Ectodermal cell (in vitro differentiated cells): ENCODE data around the gene MAFG.

Experiments used
- H3K27ac ChIP-seq: 2 replicates; pipeline ENCODE4 v1.7.0; 2013; ENCODE audit warnings: mild to moderate bottlenecking, low read depth, low read length; ENCODE audit not compliant: insufficient read depth, poor library complexity, severe bottlenecking
- H3K27me3 ChIP-seq: 2 replicates; pipeline ENCODE4 v1.7.0; 2013; ENCODE audit warnings: mild to moderate bottlenecking, low read length; ENCODE audit not compliant: insufficient read depth, control insufficient read depth, poor library complexity, severe bottlenecking
- H3K36me3 ChIP-seq: one replicate; pipeline ENCODE4 v1.7.0; 2013; ENCODE audit warnings: low read length; ENCODE audit not compliant: control insufficient read depth, insufficient read depth
- H3K4me1 ChIP-seq: one replicate; pipeline ENCODE4 v1.7.0; 2013; ENCODE audit warnings: low read length; ENCODE audit not compliant: control insufficient read depth, insufficient read depth
- H3K4me3 ChIP-seq: 2 replicates; pipeline ENCODE4 v1.7.0; 2013; ENCODE audit warnings: low read depth, low read length, control low read depth; ENCODE audit not compliant: insufficient read depth
- H3K9me3 ChIP-seq: 2 replicates; pipeline ENCODE4 v1.7.0; 2013; ENCODE audit warnings: mild to moderate bottlenecking, low read length, moderate library complexity; ENCODE audit not compliant: control insufficient read depth
- WGBS, 2 experiments: methylation state at CpG; one replicate each; pipeline ENCODE4 v1.1.7; 2013; ENCODE audit warnings: missing lambda C conversion rate in 2 of 2; 5-methylcytosine and 5-hydroxymethylcytosine counted together

The MAFG gene

DNA sequence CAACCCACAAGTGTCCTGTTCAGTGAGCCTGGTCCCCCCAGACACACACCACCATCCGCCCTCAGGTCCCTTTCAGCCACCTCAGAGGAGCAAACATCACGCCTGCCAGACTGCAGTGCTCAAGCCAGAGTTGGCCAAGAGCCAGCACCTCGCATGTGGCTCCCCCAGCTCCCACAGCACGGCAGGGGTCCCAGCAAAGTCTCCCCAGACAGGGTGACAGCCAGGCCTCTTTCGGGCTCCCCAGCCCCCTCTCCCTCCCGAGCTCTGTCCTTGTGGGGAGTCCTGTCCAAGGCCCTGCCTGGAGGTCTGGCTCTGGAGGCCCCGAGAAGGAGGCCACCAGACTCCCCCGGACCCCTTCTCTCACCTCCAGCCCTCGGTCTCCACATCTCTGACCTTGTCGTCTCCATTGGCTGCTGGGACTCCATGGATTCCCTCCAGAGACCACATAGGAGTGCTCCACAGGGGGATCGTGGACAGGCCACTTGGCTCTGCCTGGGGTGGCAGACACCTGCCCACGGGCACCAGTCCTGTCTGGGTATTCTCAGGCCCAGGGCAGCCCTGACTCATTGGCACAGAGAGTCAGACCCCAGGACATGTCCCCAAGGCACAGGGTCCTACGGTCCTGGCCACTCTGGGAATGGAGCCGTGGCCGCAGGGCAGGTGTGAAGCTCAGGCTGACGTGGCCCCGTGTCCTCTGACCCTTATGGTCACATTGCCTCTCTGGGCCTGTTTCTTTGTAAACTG is 21.3 kb upstream of the MAFG start:
- no peak overlapping the region for H3K4me3 ChIP-seq
- H3K36me3 ChIP-seq = no peaks in the 10 kb centered on the region
- H3K4me1 ChIP-seq = peaks cover 7% of the 10 kb centered on the region
- no peaks in the 10 kb centered on the region for H3K27me3 ChIP-seq
- WGBS, 2 experiments = 89 to 90% methylated on average over 17 of the region's 17 CpGs
- H3K9me3 ChIP-seq = no peaks in the 10 kb centered on the region
- no peak overlapping the region for H3K27ac ChIP-seq

DNA sequence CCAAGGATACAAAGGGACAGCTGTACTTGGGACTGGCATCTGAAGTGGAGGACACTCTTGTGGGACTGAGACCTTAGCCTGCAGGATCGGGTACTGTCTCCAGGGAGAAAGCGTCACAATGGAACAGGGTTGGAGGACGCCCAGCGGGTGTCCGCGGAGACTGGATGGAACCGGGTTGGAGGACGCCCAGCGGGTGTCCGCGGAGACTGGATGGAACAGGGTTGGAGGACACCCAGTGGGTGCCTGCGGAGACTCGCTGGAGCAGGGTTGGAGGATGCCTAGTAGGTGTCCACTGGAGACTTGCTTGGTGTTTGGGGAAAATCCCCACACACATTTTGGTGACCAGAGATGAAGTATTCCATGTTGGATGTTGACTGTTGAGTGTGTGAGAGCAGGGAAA is 19.7 kb upstream of the MAFG start, which contains the start of gene MYADML2:
TSS of gene MYADML2 (minus strand) at position 45 of the 400 bp plus-strand sequence. CDS start 5,492 bp downstream, outside the sequence.
- no peak within 1 kb of the TSS for H3K27ac ChIP-seq
- no peaks in the 10 kb centered on the region for H3K36me3 ChIP-seq
- H3K4me1 ChIP-seq = peaks cover 8% of the 10 kb centered on the region
- no peaks in the 10 kb centered on the region for H3K27me3 ChIP-seq
- no peaks in the 10 kb centered on the region for H3K9me3 ChIP-seq
- 86 to 91% methylated on average over 13 of the region's 13 CpGs for WGBS, 2 experiments
- H3K4me3 ChIP-seq = no peak within 1 kb of the TSS

DNA sequence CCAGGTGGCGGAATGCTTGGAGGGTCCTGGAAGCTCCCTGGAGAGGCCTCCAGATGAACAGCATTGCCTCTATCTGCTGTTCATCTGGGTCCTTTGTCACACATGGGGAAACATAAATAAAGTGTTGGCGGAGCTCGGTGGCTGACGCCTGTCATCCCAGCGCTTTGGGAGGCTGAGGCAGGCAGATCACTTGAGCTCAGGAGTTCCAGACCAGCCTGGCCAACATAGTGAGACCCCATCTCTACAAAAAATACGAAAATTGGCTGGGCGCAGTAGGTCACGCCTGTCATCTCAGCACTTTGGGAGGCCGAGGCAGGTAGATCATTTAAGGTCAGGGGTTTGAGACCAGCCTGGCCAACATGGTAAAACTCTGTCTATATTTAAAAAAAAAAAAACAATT is 17.3 kb upstream of the MAFG start:
- Histone ChIP-seq H3K27ac (no peak overlapping the region), H3K4me3 (no peak overlapping the region), H3K27me3 (no peaks in the 10 kb centered on the region), H3K9me3 (no peaks in the 10 kb centered on the region), H3K4me1 (peaks cover 16% of the 10 kb centered on the region), H3K36me3 (no peaks in the 10 kb centered on the region)
- WGBS, 2 experiments = 95 to 96% methylated on average over 9 of the region's 9 CpGs

DNA sequence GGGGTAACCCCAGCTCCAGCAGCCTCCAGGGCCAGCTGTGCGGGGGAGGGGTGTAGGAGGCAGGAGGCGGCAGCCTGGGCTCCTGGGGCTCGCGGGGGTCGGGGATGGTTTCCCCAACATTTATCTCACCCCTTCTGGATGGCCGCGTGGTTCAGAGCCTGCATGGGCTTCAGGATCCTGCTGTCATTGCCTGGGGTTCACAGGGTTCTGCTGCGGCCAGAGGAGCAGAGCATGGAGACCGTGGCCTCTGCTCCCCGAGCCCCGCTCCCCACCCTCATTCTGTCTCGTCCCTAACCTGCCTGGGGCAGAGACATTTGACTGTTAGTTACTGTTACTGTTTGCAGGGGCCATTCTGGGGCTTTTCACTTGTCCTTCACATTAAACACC is 14.6 kb upstream of the MAFG start:
- WGBS, 2 experiments = 52 to 57% methylated on average over 11 of the region's 12 CpGs
- no peak overlapping the region for H3K27ac ChIP-seq
- H3K4me1 ChIP-seq = peaks cover 16% of the 10 kb centered on the region

DNA sequence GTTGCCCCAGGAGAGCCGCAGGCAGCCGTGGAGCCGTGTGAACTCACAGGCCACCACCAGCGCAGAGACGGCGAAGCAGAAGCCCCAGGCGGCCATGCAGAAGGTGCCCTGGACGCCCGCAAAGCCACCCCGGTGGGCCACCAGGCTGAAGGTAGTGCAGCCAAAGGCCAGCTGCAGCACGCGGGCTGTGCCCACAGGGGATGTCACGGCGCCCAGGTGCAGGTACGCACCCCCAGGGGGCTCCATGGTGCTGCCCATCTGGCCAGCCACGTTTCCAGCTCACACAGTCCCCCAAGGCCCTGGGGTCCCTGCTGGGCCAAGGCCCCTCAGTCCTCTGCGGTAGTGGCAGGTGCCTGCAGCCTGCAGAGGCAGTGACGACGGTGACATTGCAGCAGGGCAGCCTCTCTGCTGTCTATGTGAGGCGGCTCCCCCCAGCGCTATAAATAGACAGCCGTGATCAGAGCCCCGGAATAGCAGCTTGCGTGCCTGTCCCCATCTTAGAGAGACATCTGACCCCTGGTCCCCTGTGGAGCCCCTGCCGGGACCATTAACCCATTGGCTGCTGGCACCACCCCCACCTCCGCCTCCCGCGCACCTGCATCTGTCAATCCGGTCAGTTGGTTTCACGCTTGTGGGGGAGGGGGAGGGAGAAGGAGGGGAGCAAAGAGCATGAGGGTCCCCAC is 14.1 kb upstream of the MAFG start:
- Histone ChIP-seq H3K4me1 (peaks cover 16% of the 10 kb centered on the region), H3K9me3 (no peaks in the 10 kb centered on the region), H3K4me3 (no peak overlapping the region), H3K27ac (no peak overlapping the region), H3K36me3 (no peaks in the 10 kb centered on the region), H3K27me3 (peaks cover 5% of the 10 kb centered on the region)
- 47 to 48% methylated on average over 30 of the region's 30 CpGs for WGBS, 2 experiments

More for the DNA sequence above, 14.6 kb upstream of the MAFG start:
- no peaks in the 10 kb centered on the region for H3K9me3 ChIP-seq
- H3K36me3 ChIP-seq = no peaks in the 10 kb centered on the region
- peaks cover 5% of the 10 kb centered on the region for H3K27me3 ChIP-seq
- H3K4me3 ChIP-seq = no peak overlapping the region

DNA sequence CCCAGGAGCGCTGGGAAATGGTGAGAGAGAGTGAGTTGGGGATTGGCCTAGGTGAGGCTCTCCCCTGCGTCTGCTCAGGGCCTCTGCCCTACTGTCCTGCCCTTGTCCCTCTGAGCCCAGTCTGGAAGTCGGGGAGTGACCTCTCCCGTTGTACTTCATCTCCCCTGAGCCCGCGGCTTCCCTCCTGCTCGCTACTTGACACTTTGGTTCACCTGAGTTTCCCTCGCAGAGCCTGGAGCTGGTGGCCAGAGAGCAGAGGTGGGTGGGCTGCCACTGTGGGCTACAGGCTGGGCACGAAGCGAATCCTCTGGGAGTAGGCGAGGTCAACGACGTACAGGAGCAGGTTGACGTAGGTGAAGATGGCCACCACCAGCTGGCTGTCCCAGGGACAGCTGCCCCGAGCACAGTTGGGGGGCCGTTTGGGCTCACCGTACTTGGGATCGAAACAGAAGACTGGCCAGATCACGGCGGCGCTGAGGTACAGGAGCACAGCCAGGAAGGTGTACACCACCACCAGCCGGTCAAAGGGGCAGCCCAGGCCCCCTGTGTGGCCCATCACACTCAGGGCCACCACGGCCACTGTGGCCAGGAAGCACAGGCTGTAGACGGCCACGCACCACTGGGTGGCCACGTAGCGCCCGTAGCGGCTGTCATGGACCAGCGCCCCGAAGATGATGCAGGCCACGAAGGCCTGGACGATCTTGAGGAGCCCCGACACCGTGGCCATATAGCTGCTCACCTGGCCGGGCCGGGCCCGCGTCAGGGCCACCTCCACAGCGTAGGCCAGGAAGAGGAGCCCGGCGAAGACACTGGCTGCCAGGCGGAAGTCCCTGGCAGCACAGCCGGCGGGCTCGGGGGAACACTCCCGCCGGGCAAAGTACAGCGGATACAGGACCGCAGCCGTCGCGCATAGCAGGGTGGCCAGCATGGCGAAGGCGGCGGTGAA is 13.3 kb upstream of the MAFG start:
- WGBS, 2 experiments = 94 to 95% methylated on average over 56 of the region's 56 CpGs

DNA sequence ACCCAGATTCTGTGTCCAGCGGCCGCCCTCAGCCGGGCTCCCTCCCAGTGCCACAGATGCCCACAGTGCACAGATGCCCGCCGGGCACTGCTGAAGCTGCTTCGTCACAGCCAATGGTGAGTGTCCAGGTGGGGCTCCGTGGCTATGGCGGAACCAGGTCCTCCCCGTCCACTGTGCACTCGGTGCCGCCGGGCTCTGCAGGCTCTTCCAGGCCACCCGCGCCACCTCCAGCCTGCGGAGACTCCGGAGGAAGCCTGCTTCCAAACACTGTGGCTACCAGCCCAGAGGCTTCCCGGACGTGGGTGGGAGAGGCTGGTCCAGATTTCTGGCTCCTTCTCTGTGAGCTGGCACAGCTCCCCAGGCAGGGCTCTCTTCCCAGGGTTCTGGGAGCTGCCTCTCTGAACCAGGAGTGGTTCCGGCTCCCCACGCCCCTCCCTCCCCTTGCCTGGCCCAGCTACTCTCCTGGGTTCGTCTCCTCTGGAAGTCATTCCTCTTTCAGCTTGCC is 12.4 kb upstream of the MAFG start:
- Histone ChIP-seq H3K27me3 (peaks cover 5% of the 10 kb centered on the region), H3K4me3 (no peak overlapping the region), H3K36me3 (no peaks in the 10 kb centered on the region), H3K9me3 (no peaks in the 10 kb centered on the region), H3K27ac (no peak overlapping the region), H3K4me1 (peaks cover 16% of the 10 kb centered on the region)
- WGBS, 2 experiments = 92 to 94% methylated on average over 21 of the region's 21 CpGs

More for the DNA sequence above, 13.3 kb upstream of the MAFG start:
- no peaks in the 10 kb centered on the region for H3K9me3 ChIP-seq
- no peak overlapping the region for H3K4me3 ChIP-seq
- peaks cover 5% of the 10 kb centered on the region for H3K27me3 ChIP-seq
- no peaks in the 10 kb centered on the region for H3K36me3 ChIP-seq
- H3K27ac ChIP-seq = no peak overlapping the region
- H3K4me1 ChIP-seq = peaks cover 16% of the 10 kb centered on the region

DNA sequence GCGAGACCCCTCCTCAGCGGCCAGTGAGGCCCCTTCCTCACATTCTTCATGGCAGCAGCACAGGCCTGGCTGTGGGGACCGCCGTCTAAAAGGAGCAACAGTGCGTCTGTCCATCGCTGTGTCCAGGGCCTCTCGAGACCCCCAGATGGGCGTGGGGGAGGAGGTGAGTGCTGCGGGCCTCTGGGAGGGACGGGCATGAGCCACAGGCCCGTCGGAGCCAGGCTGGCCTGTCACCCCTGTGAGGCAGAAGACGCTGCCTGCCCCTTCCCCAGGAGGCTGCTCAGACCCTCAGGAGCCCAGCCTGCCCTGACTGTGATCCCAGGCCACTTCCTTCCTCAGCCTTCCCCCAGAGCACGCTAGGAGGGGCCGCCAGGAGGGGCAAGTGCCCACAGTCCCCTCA is 11.7 kb upstream of the MAFG start:
- WGBS, 2 experiments = 82 to 83% methylated on average over 15 of the region's 15 CpGs
- peaks cover 11% of the 10 kb centered on the region for H3K4me1 ChIP-seq
- H3K27me3 ChIP-seq = peaks cover 5% of the 10 kb centered on the region
- H3K36me3 ChIP-seq = peaks cover 4% of the 10 kb centered on the region
- no peak overlapping the region for H3K27ac ChIP-seq
- H3K4me3 ChIP-seq = no peak overlapping the region
- no peaks in the 10 kb centered on the region for H3K9me3 ChIP-seq

DNA sequence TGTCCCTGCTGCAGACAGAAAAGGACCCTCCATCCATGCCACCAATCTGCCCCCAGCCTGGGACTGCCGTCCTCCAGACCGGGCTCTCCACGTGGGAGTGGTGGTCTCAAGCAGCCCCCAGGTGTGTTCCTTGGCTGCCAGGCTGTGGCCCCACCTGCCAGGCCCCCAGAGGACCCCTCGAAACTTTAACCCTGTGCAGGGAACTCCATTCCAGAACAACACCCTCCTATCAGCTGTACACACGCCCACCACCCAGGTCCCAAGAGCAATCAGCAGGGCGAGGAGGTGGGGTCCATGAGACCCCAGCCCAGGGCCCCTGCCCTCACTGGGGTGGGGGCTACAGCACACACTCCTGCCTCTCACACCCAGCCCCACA is 8.2 kb upstream of the MAFG start:
- H3K27me3 ChIP-seq = peaks cover 5% of the 10 kb centered on the region
- H3K27ac ChIP-seq = no peak overlapping the region
- H3K36me3 ChIP-seq = peaks cover 4% of the 10 kb centered on the region
- no peaks in the 10 kb centered on the region for H3K9me3 ChIP-seq
- WGBS, 2 experiments = 91 to 94% methylated on average over 6 of the region's 6 CpGs
- H3K4me1 ChIP-seq = no peaks in the 10 kb centered on the region
- peak overlapping the region; percentile 15 for H3K4me3 ChIP-seq
